DOHH2 (cell line): Measurements from ENCODE around the gene HMCN2.

Experiments used
- H3F3A ChIP-seq: fragments of 200-600 bp; sonication (generic), shearing (Covaris generic); 2 replicates; pipeline ENCODE4 v1.6.0; 2016; ENCODE audit warnings: antibody characterized with exemption, mild to moderate bottlenecking; ENCODE audit not compliant: control insufficient read depth, insufficient read depth
- H3K27ac ChIP-seq: fragments of 200-600 bp; sonication (generic); 2 replicates; pipeline ENCODE4 v1.5.1; 2014; ENCODE audit warnings: low read depth, mild to moderate bottlenecking, low read length, moderate library complexity
- H3K27me3 ChIP-seq: fragments of 200-600 bp; sonication (generic); 2 replicates; pipeline ENCODE4 v1.6.1; 2014; ENCODE audit warnings: mild to moderate bottlenecking, low read length, mixed read lengths; ENCODE audit not compliant: control insufficient read depth
- H3K36me3 ChIP-seq: fragments of 200-600 bp; sonication (generic); 2 replicates; pipeline ENCODE4 v1.6.1; 2014; ENCODE audit warnings: mild to moderate bottlenecking, low read length, moderate library complexity, mixed read lengths; ENCODE audit not compliant: control insufficient read depth
- H3K4me1 ChIP-seq: fragments of 200-600 bp; sonication (generic); 2 replicates; pipeline ENCODE4 v1.6.1; 2014; ENCODE audit warnings: mild to moderate bottlenecking, low read length, mixed read lengths; ENCODE audit not compliant: control insufficient read depth
- H3K4me2 ChIP-seq: fragments of 200-600 bp; sonication (generic); 2 replicates; pipeline ENCODE4 v1.6.0; 2014; ENCODE audit warnings: mild to moderate bottlenecking, low read length, moderate library complexity
- H3K4me3 ChIP-seq: fragments of 200-600 bp; sonication (generic); 2 replicates; pipeline ENCODE4 v1.5.1; 2014; ENCODE audit warnings: mild to moderate bottlenecking, low read length, mixed read lengths
- H3K79me2 ChIP-seq: fragments of 200-600 bp; sonication (generic); 2 replicates; pipeline ENCODE4 v1.6.1; 2014; ENCODE audit warnings: mild to moderate bottlenecking, low read length, mixed read lengths; ENCODE audit not compliant: control insufficient read depth
- H3K9me2 ChIP-seq: fragments of 200-600 bp; sonication (generic); replicated peaks from 2 replicates; pipeline ENCODE4 v1.6.1; 2014; ENCODE audit warnings: mild to moderate bottlenecking, low read length, mixed read lengths; ENCODE audit not compliant: control insufficient read depth
- H3K9me3 ChIP-seq: fragments of 200-600 bp; sonication (generic); 2 replicates; pipeline ENCODE4 v1.6.1; 2014; ENCODE audit warnings: antibody characterized with exemption, low read length, mixed read lengths; ENCODE audit not compliant: control insufficient read depth, insufficient read depth
- H4K20me1 ChIP-seq: fragments of 200-600 bp; sonication (generic); 2 replicates; pipeline ENCODE4 v1.6.0; 2014; ENCODE audit warnings: low read depth, mild to moderate bottlenecking, antibody characterized with exemption, low read length, moderate library complexity; ENCODE audit not compliant: control insufficient read depth, insufficient read depth
- CTCF ChIP-seq: fragments of 200-600 bp; sonication (generic); IDR thresholded peaks from one replicate; pipeline ENCODE4 v1.5.1; 2014; ENCODE audit warnings: antibody characterized with exemption, mild to moderate bottlenecking, low read depth, low read length; ENCODE audit not compliant: poor library complexity, severe bottlenecking
- EZH2phosphoT487 ChIP-seq: fragments of 200-600 bp; sonication (generic); IDR thresholded peaks from 2 replicates; pipeline ENCODE4 v1.6.1; 2017; ENCODE audit warnings: borderline replicate concordance, mild to moderate bottlenecking, antibody characterized with exemption, low read length, moderate library complexity, mixed read lengths

HMCN2 gene

DNA sequence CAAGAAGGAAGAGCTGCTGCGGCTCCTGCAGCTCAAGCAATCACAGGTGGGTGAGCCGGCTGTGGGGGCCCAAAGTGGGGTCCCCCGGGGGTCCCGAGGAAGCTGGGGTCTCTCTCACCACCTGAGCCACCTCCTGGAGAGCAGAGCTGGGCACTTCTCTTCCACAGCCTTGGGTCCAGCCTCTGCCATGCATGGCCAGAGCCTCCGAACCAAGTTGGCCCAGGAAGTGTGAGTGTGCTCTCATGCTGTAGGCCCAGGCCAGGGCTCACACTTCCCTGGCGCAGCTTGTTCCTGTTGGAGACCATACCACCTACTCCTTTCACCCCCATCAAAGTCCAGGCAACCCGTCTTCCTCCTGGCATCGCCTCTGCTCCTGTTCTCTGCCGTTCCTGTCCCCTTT, 19.7 kb downstream of the HMCN2 start:
- H3K27ac ChIP-seq: no peak overlapping the region
- H3K4me2 ChIP-seq: no peak overlapping the region
- no peaks in the 10 kb centered on the region for H3K27me3 ChIP-seq
- no peak for TF ChIP-seq EZH2phosphoT487
- no peak for TF ChIP-seq CTCF
- H3K9me2 ChIP-seq: no peaks in the 10 kb centered on the region
- no peaks in the 10 kb centered on the region for H3F3A ChIP-seq
- no peak overlapping the region for H3K4me3 ChIP-seq
- H4K20me1 ChIP-seq: no peaks in the 10 kb centered on the region
- no peaks in the 10 kb centered on the region for H3K4me1 ChIP-seq
- H3K36me3 ChIP-seq: no peaks in the 10 kb centered on the region
- no peaks in the 10 kb centered on the region for H3K79me2 ChIP-seq
- H3K9me3 ChIP-seq: no peaks in the 10 kb centered on the region

DNA sequence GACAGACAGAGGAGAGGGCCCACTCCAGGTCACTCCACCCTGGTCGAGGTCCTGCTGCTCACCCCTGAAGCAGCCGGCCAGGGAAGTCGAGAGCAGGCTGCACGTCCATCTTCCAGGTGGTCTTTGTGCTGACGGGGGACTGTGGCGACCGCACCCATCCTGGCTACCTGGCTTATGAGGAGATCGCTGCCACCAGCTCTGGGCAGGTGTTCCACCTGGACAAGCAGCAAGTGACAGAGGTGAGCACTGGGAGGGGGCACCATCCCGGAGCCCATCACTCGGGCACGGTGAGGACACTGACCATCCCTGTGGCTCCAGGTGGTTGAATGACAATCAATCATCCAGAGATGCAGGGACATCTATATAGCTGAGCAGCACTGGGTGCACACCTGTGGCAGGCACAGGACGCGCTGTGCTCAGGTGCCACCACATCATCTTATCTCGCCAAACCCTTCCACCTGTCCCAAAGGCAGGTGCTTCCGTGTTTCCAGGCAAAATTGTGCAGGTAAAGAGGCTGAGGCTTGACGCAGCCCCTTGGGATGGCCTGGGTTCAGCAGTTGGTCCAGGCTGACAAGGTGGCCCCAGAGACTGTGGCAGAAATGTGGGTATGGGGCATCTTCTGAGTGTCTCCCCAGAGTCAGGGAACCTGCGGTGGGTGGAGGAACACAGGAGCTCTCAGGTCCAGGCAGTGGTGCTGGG, 20.7 kb downstream of the HMCN2 start:
- H3K27ac ChIP-seq: no peak overlapping the region
- no peaks in the 10 kb centered on the region for H3K36me3 ChIP-seq
- no peak overlapping the region for H3K4me2 ChIP-seq
- no peaks in the 10 kb centered on the region for H3K9me2 ChIP-seq
- H3F3A ChIP-seq: no peaks in the 10 kb centered on the region
- no peaks in the 10 kb centered on the region for H3K9me3 ChIP-seq
- H3K27me3 ChIP-seq: no peaks in the 10 kb centered on the region
- H4K20me1 ChIP-seq: no peaks in the 10 kb centered on the region
- no peaks in the 10 kb centered on the region for H3K4me1 ChIP-seq
- H3K4me3 ChIP-seq: no peak overlapping the region
- TF ChIP-seq CTCF (no peak), EZH2phosphoT487 (no peak)
- no peaks in the 10 kb centered on the region for H3K79me2 ChIP-seq

DNA sequence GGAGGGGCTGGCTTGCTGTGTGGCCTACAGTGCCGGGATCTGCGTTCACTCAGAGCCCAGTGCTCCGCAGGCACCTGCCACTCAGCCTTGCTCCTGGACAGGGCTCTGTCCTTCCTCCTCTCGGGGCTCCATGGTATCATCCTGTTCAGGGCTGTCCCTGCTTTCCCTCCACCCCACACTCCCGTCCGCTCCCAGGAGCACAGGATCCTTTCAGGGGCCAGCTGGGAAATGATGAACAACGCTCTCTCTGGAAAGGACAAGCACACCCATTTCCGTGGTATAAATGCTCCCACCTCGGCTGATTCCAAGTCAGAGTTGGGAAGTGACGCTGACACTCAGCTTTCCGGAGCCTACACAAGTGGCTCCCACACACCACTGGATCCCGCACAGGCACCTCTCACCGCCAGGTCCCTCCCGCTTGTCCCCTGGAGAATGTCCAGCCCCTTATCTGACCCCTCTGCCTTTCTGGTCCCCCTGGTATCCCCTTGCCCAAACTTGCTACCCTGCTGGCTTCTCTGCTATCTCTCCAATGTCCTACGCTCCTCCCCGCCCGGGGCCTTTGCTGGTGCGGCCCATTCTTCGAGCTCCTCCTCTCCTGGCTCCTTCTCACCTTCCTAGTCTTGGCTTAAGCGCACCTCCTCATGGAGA, 21.3 kb downstream of the HMCN2 start:
- H4K20me1 ChIP-seq: no peaks in the 10 kb centered on the region
- no peaks in the 10 kb centered on the region for H3K4me1 ChIP-seq
- H3K27ac ChIP-seq: no peak overlapping the region
- H3K4me2 ChIP-seq: no peak overlapping the region
- TF ChIP-seq EZH2phosphoT487 (no peak), CTCF (no peak)
- H3K9me2 ChIP-seq: no peaks in the 10 kb centered on the region
- H3F3A ChIP-seq: no peaks in the 10 kb centered on the region
- H3K36me3 ChIP-seq: no peaks in the 10 kb centered on the region
- no peaks in the 10 kb centered on the region for H3K79me2 ChIP-seq
- no peaks in the 10 kb centered on the region for H3K27me3 ChIP-seq
- no peaks in the 10 kb centered on the region for H3K9me3 ChIP-seq
- H3K4me3 ChIP-seq: no peak overlapping the region
